ENCODE data around the gene NFATC2.
A peak's percentile ranks its signal among the peaks of the same experiment; 100 is the strongest.

NFATC2 gene

GRCh38 chr20:51536116-51537069 lies 6.1 kb downstream of the NFATC2 start:
- no peak for DNase-seq

DNA sequence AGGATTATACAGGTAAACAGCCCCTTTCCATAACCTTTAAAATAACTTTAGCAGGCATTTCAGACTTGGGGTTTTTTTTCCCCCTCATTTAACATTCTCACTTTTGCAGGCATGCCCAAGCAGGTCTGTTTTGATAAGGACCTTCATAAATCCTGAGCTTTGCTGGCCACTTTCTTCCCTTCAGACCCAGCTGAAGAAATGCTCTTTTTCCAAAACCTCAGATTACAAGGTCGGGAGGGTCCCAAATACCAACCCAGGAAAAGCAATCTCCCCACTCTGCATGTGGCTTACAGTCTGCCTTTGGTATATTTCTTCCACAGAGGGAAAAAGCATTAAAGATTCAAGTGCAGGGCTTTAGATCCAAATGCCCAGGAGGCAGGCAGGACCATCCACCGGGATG lies 6.8 kb downstream of the NFATC2 start:
- no peak for DNase-seq

- no peak for DNase-seq
Measured at GRCh38 chr20:51535075-51535386, 7.5 kb downstream of the NFATC2 start.

DNA sequence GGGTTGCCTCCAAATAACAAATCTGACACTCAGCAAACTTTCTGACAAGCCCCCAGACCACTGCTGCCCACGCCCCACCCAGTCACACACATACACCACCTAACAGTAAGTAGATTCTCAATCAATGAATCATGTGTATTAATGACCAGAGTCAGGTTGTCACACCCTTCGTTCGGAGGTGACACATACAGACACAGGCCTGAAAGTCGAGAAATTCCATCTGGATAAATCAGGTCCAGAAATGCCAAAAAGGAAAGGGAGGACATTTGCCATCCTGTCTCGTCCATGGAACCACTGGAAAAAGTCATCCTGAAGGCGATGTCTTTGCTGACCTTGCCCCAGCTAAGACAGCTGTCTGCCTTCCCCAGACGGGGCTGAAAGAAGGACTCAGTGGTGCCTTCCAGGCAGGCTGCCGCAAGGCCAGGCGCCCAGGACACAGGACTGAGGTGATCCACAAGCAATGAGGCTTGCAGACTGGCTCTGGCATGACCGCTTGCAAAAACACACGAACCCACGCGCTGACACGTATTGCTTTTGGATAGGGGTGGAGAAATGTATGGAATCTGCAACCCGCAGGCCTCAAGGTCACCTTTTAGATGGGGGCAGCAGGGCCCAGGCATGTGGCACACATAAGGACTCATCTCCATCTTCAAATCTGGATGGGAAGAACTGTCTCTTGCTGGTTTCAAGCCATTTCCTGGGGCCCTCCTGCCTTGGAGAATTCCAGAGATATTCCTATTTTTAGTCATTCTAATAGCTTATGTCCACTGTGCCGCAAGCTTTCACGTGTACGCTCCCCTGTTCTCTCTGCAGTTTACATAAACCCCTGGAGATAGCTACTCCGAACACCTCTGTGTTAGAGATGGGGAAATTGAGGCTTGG lies 9.0 kb downstream of the NFATC2 start:
- DNase-seq = no peak

- no peak for DNase-seq
Measured at GRCh38 chr20:51532577-51533191, 9.8 kb downstream of the NFATC2 start.

DNA sequence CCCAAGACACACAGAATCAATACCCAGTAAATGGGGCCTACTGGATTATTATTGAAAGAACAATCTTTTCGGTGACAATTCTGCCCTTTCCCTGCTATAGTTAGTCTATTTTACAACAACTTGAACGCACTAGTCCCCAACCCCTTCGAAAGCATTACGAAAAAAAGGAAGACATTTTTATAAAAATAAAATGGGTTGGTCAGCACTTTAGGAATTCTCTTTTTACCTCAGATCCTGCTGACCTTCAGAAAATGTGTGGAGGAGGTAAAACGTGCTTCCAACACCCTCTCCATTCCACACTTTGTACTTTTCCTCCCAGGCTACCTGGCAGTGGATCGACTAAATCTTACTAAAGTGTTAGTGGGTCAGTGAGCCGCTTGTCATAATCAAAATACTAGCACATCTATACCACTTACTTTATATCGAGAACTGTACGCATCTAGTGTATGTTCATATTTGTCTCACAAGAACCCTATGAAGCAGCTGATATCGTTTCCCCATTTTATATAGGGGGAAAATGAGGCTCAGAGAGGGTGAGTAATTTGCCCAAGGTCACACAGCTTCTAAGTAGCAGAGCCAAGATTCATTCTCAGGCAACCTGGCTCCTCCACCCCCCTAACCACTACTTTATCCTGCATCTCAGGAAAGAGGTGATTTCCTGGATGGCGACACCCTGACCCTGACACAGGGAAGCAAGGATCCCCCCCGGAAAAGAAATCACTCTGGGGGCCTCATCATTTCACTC lies 10.6 kb downstream of the NFATC2 start:
- DNase-seq = no peak

GRCh38 chr20:51531141-51531710 lies 11.3 kb downstream of the NFATC2 start:
- DNase-seq = peak; percentile 69

DNA sequence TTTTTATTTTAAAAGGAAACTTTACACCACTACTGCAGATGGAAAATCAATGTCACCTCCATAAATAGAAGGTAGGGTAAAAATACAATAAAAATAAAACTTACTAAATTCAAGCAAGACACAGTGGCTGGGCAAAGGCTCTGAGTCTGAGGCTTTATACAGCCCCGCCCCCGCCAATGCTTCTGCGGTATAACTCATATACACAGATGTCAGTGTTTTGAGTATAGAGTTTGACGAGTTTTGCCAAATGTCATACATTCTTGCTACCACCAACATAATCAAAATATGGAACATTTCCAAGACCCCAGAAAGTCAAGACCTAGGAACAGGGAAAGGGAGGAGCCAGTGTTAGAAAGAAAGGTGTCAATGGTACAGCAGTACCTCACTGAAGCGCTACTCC lies 12.8 kb downstream of the NFATC2 start:
- DNase-seq = peak; percentile 19

DNA sequence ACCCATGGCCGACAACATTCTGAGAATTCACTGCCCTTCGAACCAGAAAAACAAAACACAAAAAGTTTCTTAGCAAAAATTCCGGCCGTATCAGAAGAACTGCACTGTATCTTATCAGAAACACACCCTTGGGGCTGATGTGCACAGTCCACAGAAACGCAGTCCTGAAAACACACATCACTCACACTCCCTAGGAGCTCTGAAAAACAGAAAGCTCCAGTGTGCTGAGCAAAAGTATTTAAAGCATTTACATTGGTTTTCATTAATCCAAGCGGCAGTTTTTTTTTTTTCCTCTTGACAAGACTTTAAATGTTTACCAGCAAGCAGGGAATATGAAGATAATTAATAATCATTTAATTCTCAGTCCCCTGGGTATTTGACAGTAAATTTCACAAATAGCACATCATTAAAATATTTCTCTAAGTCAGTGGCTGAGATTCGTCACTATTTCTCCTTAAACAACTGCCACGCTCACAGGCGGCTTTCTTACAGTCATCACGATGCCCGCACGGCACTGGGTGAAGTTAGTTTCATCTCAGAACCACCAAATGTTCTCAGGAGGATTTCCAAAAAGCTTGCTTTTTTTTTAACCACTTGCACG lies 13.3 kb downstream of the NFATC2 start:
- DNase-seq = peak; percentile 85

DNA sequence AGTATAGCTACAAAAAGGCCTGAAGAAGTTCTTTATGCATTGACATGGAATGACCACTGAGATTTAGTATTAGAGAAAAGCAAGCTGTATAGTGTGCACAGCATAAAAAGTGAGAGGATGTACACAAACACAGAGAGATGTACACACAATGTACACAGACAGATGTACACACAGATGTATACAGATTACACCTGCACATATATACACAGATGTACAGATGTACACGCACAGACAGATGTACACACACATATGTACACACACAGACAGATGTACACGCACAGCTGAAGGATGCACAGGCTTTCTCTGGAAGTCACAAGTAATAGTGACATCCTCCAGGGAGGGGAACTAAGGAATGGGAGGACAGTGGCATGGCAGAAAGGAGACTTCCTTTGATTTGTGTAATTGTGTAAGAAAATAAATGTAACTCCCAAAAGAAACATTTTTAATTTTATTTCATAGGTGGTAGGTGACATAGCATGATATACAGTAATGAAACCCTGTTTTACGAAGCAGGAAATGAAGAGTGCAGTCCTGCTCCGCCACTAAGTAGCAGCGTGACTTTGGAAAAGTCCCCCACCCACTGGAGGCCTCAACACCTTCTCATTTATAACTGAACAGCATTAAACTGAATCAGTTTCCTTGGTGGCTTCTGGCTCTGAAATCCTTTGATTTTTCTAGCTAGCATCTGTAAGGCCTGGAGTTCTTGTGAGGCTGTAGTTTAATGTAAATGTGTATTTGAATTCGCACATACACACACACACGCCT lies 14.1 kb downstream of the NFATC2 start:
- DNase-seq = no peak

- no peak for DNase-seq
Measured at GRCh38 chr20:51526754-51527153, 15.8 kb downstream of the NFATC2 start.

DNA sequence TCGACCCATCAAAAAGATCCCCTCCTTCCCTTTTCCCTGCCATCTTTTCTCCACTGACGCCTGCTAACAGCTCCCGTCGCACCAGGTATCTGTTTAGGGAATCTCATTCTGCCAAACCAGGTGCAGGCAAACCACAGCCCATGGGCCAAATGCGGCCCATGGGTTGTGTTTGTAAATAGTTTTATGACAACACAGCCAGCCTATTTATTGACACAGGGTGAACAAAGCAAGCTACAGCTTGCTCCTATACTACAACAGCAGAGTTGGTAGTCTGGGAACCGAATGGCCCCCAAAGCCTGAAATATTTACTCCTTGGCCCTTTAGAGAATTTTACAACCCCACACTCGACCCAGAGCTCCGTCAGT lies 16.4 kb downstream of the NFATC2 start:
- DNase-seq = no peak

DNA sequence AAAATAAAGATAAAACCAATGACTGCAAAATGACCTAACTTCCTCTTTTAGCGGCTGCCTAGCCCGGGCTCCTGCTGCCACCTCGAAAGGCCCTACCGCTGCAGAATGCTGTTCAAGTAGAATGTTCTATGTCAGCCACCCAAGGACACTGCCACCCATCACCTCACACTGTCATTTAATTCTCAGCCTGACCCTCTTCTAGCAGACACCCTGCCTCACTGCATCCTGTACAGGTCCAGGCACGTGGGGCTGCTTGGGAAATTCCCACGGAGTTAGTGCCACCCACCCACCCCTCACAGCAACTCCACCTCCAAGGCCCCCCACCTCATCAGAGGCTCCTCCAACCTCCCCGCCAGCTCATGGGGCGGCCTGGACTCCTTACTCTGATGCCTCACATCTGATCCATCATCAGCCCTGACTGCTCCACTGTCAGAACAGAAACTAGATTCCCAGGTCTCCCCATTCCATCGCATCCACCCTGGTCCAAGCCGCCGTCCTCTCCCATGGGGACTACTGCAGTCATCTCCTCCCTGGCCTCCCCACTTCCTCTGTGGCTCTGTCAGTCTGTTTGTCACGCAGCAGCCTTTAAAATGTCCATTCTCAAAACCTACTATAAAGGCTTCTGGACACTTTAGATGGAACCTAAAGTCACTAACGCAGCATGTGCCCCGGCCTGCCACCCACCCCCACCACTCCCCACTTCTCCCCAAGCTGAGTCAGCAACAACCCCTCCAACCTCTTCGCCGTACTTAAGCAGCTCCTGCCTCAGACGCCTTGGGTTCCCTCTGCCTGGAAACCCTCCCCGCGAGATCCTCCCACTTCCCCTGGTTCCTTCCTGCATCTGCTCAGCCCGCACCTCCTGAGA lies 17.0 kb downstream of the NFATC2 start:
- DNase-seq = no peak

- no peak for DNase-seq
Measured at GRCh38 chr20:51523276-51524013, 19.1 kb downstream of the NFATC2 start.

DNA sequence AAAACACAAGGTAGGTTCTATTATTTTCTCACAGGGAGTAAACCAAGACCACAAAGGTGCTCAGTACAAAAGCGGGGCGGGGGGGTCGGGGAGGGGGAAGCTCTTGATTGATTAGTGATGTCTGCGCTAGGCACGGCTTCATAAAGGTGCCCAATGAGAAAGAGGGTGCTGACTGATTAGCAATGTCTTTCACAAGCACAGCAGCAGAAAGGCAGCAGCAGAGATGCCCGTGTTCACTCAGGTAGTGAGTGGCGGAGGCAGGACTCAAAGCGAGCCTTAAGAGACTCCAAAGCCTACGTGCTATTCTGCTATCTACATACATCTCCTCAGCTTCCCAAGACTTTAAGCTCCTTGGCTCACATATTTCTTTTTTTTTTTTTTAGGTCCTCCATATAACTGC lies 20.3 kb downstream of the NFATC2 start:
- DNase-seq = no peak

GRCh38 chr20:51517839-51518238 lies 24.7 kb downstream of the NFATC2 start:
- DNase-seq = no peak

DNA sequence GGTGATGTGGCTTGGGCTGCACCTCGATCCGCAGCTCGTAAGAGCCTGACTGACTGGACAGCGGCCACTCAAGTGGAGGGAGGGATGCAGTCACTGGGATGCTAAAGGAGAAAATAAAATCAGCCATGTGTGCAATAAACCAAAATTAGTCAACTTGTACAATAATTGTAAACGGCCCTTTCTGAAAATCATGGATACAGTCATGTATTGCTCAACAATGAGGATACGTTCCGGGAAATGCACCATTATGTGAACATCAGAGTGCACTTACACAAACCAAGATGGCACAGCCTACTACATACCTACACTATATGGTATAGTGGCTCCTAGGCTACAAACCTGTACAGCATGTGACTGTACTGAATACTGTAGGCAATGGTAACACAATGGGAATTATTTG lies 25.7 kb downstream of the NFATC2 start:
- DNase-seq = no peak

GRCh38 chr20:51514836-51515235 lies 27.7 kb downstream of the NFATC2 start:
- no peak for DNase-seq

GRCh38 chr20:51514249-51514648 lies 28.3 kb downstream of the NFATC2 start:
- no peak for DNase-seq

- no peak for DNase-seq
Measured at GRCh38 chr20:51513545-51513944, 29.0 kb downstream of the NFATC2 start.

Measured in NCI-H226 (cell line).